ENCODE measurements around the gene ORC3. TPM values are rescaled to one million over a fixed set of nuclear protein-coding genes. Genes with fewer than 3 reads are reported as not detected.
"Not testable (repeated sequence)": the region's sequence is repeated elsewhere in the genome, so short reads cannot be mapped to it uniquely, and the experiment has no call there.

ORC3 gene
- total RNA-seq, 2 experiments from 2014 or later: 35.8 to 36.6 TPM

- H3K9me3 Mint-ChIP-seq: no peaks in the 10 kb centered on the region
- H3K4me3 Mint-ChIP-seq: no peak overlapping the region
- DNase-seq (no peak), ATAC-seq (no peak)
- no peak for TF ChIP-seq CTCF (IDR thresholded peaks at IDR 0.05)
- no peaks in the 10 kb centered on the region for H3K27me3 Mint-ChIP-seq
- H3K4me1 Mint-ChIP-seq (ENCODE audit: low read depth): no peaks in the 10 kb centered on the region
- H3K27ac Mint-ChIP-seq: no peak overlapping the region
- intact Hi-C loops (cut with micrococcal nuclease): no loop called here
- POLR2A ChIA-PET: no interaction called here
- H3K36me3 Mint-ChIP-seq (ENCODE audit: low read depth): peaks cover 22% of the 10 kb centered on the region
- CTCF ChIA-PET: no interaction called here
Measured at GRCh38 chr6:87608802-87609201, 18.9 kb downstream of the ORC3 start.

GRCh38 chr6:87613018-87613417, 23.1 kb downstream of the ORC3 start:
- H3K27me3 Mint-ChIP-seq; intact Hi-C loops (cut with micrococcal nuclease); H3K27ac Mint-ChIP-seq; CTCF ChIA-PET; H3K4me1 Mint-ChIP-seq (ENCODE audit: low read depth); ATAC-seq; H3K9me3 Mint-ChIP-seq; DNase-seq; H3K4me3 Mint-ChIP-seq; POLR2A ChIA-PET: not testable (repeated sequence)
- peaks cover 31% of the 10 kb centered on the region for H3K36me3 Mint-ChIP-seq (ENCODE audit: low read depth)

GRCh38 chr6:87617405-87617804, 27.5 kb downstream of the ORC3 start:
- Mint-ChIP-seq H3K4me1 (ENCODE audit: low read depth) (no peaks in the 10 kb centered on the region), H3K36me3 (ENCODE audit: low read depth) (peaks cover 38% of the 10 kb centered on the region), H3K9me3 (no peaks in the 10 kb centered on the region), H3K27ac (no peak overlapping the region), H3K4me3 (no peak overlapping the region), H3K27me3 (no peaks in the 10 kb centered on the region)
- TF ChIP-seq CTCF (IDR thresholded peaks at IDR 0.05): no peak
- ATAC-seq: no peak
- DNase-seq: no peak
- ChIA-PET CTCF (no interaction called here), POLR2A (interaction anchor here (1.3 kb wide), 1 partner anchor 26 kb away, joined by 3 read pairs; no protein-coding TSS in a partner anchor)
- intact Hi-C loops (cut with micrococcal nuclease): no loop called here

GRCh38 chr6:87618531-87618930, 28.6 kb downstream of the ORC3 start:
- Mint-ChIP-seq H3K9me3 (no peaks in the 10 kb centered on the region), H3K4me1 (ENCODE audit: low read depth) (no peaks in the 10 kb centered on the region), H3K36me3 (ENCODE audit: low read depth) (peaks cover 32% of the 10 kb centered on the region), H3K4me3 (no peak overlapping the region), H3K27me3 (no peaks in the 10 kb centered on the region), H3K27ac (no peak overlapping the region)
- ATAC-seq: no peak
- TF ChIP-seq CTCF (IDR thresholded peaks at IDR 0.05): no peak
- intact Hi-C loops (cut with micrococcal nuclease): no loop called here
- no peak for DNase-seq
- ChIA-PET POLR2A (interaction anchor here (1.3 kb wide), 1 partner anchor 28 kb away, joined by 3 read pairs; no protein-coding TSS in a partner anchor), CTCF (no interaction called here)

- TF ChIP-seq CTCF (IDR thresholded peaks at IDR 0.05): no peak
- Mint-ChIP-seq H3K9me3 (no peaks in the 10 kb centered on the region), H3K4me1 (ENCODE audit: low read depth) (no peaks in the 10 kb centered on the region), H3K4me3 (no peak overlapping the region), H3K36me3 (ENCODE audit: low read depth) (peaks cover 41% of the 10 kb centered on the region), H3K27ac (no peak overlapping the region), H3K27me3 (no peaks in the 10 kb centered on the region)
- CTCF ChIA-PET: no interaction called here
- no peak for ATAC-seq
- no peak for DNase-seq
- intact Hi-C loops (cut with micrococcal nuclease): no loop called here
- POLR2A ChIA-PET: no interaction called here
Measured at GRCh38 chr6:87623248-87623647, 33.3 kb downstream of the ORC3 start.

GRCh38 chr6:87628424-87628823, 38.5 kb downstream of the ORC3 start:
- TF ChIP-seq CTCF (IDR thresholded peaks at IDR 0.05): no peak
- Mint-ChIP-seq H3K4me1 (ENCODE audit: low read depth) (no peaks in the 10 kb centered on the region), H3K4me3 (no peak overlapping the region), H3K27ac (no peak overlapping the region), H3K27me3 (no peaks in the 10 kb centered on the region), H3K36me3 (ENCODE audit: low read depth) (peaks cover 33% of the 10 kb centered on the region), H3K9me3 (no peaks in the 10 kb centered on the region)
- intact Hi-C loops (cut with micrococcal nuclease): no loop called here
- CTCF ChIA-PET: interaction anchor here (0.6 to 1.8 kb wide), 2 partner anchors 12 to 1296 kb away, joined by 3 to 5 read pairs; no protein-coding TSS in a partner anchor
- DNase-seq (no peak), ATAC-seq (no peak)
- POLR2A ChIA-PET: interaction anchor here (0.6 kb wide), 1 partner anchor 172 kb away, joined by 3 read pairs; no protein-coding TSS in a partner anchor
